ENCODE results near the gene CMTM5. TPM values are rescaled to one million over a fixed set of nuclear protein-coding genes. Genes with fewer than 3 reads are reported as not detected.
A peak's percentile ranks its signal among the peaks of the same experiment; 100 is the strongest.

The CMTM5 gene, protein sequence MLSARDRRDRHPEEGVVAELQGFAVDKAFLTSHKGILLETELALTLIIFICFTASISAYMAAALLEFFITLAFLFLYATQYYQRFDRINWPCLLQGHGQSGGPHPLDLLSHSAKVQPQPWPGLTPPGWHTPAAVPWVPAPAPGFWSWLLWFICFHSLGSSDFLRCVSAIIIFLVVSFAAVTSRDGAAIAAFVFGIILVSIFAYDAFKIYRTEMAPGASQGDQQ
- not detected in 2 replicates for total RNA-seq

DNA sequence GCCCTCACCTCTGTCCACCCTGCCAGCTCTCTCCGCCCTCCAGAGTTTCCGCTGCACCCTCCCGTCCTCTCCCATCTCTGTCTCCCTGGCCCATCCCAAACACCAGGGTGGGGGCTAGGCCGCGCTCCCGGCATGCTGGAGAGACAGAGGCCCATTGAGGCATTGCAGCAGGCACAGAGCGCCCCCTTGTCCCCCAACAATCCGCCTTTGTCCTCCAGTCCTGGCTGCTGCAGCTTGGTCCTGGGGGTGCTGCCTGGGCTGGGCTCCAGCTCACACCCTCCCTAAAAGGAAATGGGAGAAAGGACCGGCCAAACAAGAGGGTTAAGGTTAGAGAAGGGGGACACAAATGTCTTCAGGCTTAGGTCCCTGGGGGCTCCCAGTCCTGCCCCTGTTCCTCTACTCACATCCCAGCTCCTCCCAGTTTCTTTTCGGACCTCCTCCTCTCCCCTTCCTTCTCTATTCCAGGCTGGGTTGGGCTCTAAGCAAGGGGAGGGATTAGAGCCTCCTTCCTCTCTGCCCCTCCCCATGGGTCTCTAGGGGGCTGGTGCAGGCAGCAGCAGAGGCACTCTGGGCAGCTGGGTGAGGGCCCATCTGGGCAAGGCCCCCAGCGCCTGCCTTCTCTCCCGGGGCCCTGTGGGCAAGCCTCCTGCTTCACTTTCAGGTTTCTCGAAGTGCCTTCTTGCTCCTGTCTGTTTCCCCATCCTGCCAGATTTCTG is at the start of gene CMTM5:
Gene CMTM5, plus strand, starts transcription at position 565 of the 716 bp plus-strand sequence. CDS start 206 bp downstream, outside the sequence.
- H3K4me3 ChIP-seq (ENCODE audit: low read depth, low read length) = no peak within 1 kb of the TSS
- DNase-seq (ENCODE audit: low read depth) = no peak
- TF ChIP-seq, protein P1, sequence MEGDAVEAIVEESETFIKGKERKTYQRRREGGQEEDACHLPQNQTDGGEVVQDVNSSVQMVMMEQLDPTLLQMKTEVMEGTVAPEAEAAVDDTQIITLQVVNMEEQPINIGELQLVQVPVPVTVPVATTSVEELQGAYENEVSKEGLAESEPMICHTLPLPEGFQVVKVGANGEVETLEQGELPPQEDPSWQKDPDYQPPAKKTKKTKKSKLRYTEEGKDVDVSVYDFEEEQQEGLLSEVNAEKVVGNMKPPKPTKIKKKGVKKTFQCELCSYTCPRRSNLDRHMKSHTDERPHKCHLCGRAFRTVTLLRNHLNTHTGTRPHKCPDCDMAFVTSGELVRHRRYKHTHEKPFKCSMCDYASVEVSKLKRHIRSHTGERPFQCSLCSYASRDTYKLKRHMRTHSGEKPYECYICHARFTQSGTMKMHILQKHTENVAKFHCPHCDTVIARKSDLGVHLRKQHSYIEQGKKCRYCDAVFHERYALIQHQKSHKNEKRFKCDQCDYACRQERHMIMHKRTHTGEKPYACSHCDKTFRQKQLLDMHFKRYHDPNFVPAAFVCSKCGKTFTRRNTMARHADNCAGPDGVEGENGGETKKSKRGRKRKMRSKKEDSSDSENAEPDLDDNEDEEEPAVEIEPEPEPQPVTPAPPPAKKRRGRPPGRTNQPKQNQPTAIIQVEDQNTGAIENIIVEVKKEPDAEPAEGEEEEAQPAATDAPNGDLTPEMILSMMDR (conservative IDR thresholded peaks at IDR 0.05; ENCODE audit: low read depth, low read length) = no peak

DNA sequence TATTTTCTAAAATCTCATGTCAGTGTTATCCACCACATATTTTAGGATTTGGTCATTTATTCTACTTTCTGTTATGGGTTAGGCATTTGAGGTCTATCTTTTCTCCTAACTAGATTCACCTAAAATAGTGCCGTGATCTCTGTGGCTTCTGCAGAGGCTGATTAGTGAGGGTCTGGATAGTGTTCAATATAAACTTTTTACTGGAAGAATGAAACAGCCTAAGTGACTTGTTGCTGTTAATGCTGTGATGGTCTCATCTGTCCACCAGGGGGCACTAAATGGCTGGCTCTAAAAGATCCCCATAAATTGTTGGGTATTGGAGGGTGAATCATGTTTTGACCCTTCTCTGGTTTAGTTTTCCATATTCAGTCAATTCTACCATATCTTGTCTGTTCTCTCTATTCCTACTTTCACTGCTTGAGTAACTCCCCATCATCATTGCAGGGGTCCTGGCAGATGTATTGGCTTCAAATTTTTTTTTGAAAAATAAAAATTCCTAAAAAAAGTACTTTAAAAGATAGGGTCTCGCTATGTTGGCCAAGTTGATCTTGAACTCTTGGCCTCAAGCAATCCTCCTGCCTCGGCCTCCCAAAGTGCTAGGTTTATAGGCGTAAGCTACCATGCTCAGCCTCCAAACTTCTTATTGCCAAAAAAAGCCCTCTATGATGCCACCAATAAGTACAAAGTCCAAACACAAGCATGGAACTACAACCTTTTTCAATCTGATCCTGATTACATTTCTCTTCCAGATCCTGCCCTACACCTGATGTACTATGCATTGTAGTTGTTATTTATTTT is 48.7 kb upstream of the CMTM5 start:
- TF ChIP-seq, protein P1 (conservative IDR thresholded peaks at IDR 0.05; ENCODE audit: low read depth, low read length) = peak; percentile 94
- DNase-seq (ENCODE audit: low read depth) = peak; percentile 46
- H3K4me3 ChIP-seq (ENCODE audit: low read depth, low read length) = no peak overlapping the region

DNA sequence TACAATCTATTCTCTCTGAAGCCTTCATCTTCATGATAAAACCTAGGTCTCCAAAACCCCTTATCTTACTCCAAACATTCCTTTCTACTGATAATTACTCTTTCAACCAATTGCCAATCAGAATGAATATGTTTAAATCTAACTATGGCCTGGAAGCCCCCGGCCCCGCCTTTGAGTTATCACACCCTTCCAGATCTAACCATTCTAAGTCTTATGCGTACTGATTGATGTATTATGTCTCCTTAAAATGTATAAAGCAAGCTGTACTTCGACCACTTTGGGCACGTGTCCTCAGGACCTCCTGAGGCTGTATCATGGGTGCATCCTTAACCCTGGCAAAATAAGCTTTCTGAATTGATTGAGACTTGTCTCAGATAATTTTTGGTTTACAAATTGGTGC is 41.2 kb upstream of the CMTM5 start:
- DNase-seq (ENCODE audit: low read depth) = no peak
- TF ChIP-seq, protein P1 (conservative IDR thresholded peaks at IDR 0.05; ENCODE audit: low read depth, low read length) = no peak

DNA sequence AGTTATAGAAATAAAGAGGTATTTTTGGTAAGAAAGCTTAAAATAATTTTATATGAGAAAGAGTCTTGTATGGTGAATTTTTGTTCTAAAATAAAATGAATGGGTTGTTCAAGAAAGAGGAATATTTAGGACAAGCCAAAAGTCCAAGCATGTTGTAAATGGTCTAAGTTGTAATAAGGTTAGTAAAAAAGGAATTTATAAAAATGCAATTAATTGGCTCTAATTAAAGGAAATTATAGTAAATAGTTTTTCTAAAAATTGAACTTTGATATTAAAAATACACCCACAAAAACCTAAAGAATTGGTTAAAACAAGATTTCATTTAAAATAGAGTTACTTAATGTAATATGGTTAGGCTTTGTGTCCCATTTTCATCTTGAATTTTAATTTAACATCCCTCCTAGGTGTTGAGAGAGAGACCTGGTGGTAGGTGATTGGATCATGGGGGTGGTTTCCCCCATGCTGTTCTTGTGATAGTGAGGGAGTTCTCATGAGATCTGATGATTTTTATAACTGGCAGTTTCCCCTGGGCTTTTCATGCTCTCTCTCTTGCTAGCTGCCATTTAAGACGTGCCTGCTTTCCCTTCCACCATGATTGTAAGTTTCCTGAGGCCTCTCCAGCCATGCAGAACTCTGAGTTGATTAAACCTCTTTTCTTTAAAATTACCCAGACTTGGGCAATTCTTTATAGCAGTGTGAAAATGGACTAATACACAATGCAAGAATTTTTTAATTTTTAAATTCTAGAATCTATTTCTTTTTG is 37.2 kb upstream of the CMTM5 start:
- H3K4me3 ChIP-seq (ENCODE audit: low read depth, low read length) = no peak overlapping the region
- TF ChIP-seq, protein P1 (conservative IDR thresholded peaks at IDR 0.05; ENCODE audit: low read depth, low read length) = no peak
- DNase-seq (ENCODE audit: low read depth) = no peak

More for the DNA sequence above, 41.2 kb upstream of the CMTM5 start:
- H3K4me3 ChIP-seq (ENCODE audit: low read depth, low read length) = no peak overlapping the region

DNA sequence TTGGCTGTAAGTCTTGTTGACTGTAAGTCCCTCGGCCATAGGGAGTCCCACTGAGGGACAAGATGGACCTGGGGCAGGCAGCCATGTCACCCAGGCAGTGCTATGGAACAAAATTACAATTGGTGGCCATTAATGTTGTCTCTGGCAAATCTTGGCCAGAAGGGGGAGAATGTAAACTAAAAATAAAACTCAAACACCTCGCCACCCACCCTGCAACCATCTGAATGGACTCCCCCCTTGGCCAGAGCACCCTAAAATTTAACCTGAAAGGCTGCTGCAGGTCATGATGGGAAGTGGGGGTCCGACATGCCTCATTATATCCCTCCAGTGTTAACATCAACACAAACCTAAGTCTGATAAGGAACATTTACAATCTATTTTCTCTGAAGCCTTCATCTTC is 32.4 kb upstream of the CMTM5 start:
- TF ChIP-seq, protein P1 (conservative IDR thresholded peaks at IDR 0.05; ENCODE audit: low read depth, low read length) = peak; percentile 15
- no peak overlapping the region for H3K4me3 ChIP-seq (ENCODE audit: low read depth, low read length)
- DNase-seq (ENCODE audit: low read depth) = no peak

DNA sequence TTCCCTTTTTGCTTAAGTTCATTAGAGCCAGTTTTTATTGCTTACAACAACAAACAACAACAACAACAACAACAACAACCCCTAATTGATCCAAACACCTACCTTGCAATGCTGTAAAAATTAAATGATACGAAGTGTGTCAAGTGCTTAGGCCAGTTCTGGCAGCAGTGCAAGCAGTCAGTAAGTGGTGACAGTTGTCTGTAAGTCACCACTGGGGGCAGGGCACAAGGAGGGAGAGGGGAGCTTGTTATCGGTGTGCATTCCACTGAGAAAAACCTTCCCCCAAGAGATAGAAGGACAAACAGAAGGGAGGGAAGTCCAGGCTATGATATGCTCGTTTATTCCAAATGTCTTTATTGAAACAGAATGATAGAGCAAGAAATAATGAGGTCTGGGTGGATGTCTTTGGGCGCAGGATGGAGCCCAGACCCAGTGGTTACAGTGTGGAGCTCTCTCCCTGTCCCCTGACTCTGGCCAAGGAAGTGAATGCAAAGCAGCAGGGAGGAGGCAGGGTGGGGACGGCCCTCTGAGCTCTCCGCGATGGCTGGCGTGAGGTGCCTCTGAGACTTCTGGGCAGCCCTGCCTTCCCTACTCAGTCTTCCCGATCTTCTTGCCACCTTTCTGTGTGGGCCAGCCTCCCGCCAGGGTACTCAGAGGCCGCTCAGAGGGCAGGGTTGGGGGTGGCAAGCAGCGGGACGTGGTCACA is 30.7 kb upstream of the CMTM5 start:
- TF ChIP-seq, protein P1 (conservative IDR thresholded peaks at IDR 0.05; ENCODE audit: low read depth, low read length) = no peak

More for the DNA sequence above, 30.7 kb upstream of the CMTM5 start:
- DNase-seq (ENCODE audit: low read depth) = no peak
- no peak overlapping the region for H3K4me3 ChIP-seq (ENCODE audit: low read depth, low read length)
